BJ (cell line): ENCODE results near the gene DDX31. TPM values are rescaled to one million over a fixed set of nuclear protein-coding genes. Genes with fewer than 3 reads are reported as not detected.

ENCODE experiments used
- CTCF ChIA-PET: fragments of 350-600 bp; formaldehyde crosslinking; extraction: SDS; loops from one replicate; lab custom pipeline; 2021; ENCODE audit warnings: antibody characterized with exemption, inconsistent platforms; lab: Yijun Ruan, JAX
- POLR2A ChIA-PET: fragments of 300-600 bp; sonication (Branson Sonifier 250); formaldehyde crosslinking; extraction: SDS; loops from one replicate; lab custom pipeline; 2021; ENCODE audit warnings: antibody characterized with exemption; lab: Charles Lee
- DNase-seq: peaks from one replicate; pipeline ENCODE4 v3.0.0-alpha.2; 2011; ENCODE audit warnings: low read depth
- H3K27me3 ChIP-seq: 2 replicates; pipeline ENCODE4 v1.6.0; 2011; ENCODE audit warnings: low read length; ENCODE audit not compliant: control insufficient read depth, insufficient read depth
- H3K36me3 ChIP-seq: 2 replicates; pipeline ENCODE4 v1.5.1; 2011; ENCODE audit warnings: low read length; ENCODE audit not compliant: control insufficient read depth, insufficient read depth
- H3K4me3 ChIP-seq: 2 replicates; pipeline ENCODE4 v1.5.1; 2011; ENCODE audit warnings: low read depth, mild to moderate bottlenecking, control low read depth, low read length
- polyA plus RNA-seq: library from polyadenylated mRNA; depleted of rRNA; stranded (reverse); fragments of >200 nt; gene quantifications from 2 replicates; pipeline ENCODE4 v1.2.3, GENCODE V29; 2011; rRNA removed
- TF ChIP-seq, protein P1 (sequence below): IDR thresholded peaks from 2 replicates; pipeline ENCODE4 v1.5.1; 2011; ENCODE audit warnings: low read depth, mild to moderate bottlenecking, control low read depth, inconsistent platforms, low read length, moderate library complexity; ENCODE audit not compliant: insufficient read depth

The DDX31 gene
- polyA plus RNA-seq, 1 experiment: 12.3 TPM

DNA sequence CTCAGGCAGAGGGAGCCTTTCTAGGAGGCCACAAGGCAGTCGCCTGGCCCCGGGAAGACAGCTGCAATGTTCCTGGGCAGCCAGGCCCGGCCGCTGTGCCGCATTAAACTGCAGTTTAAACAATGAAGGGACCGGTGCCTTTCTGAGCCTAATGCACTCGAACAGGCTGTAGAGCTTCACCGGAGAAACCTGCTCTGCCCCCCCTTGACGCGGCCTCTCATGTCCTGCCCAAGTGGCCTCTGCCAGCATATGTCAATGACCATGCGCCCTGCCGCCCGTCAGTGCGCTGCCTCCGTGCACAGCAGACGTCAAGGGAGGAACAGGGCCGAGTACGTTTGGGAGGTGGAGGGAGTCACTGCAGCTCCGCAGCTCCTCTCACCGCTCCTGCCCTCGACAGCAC is 125.8 kb downstream of the DDX31 start:
- Histone ChIP-seq H3K36me3 (no peaks in the 10 kb centered on the region), H3K27me3 (peaks cover 8% of the 10 kb centered on the region), H3K4me3 (no peak overlapping the region)
- POLR2A ChIA-PET: no interaction called here
- TF ChIP-seq, protein P1, sequence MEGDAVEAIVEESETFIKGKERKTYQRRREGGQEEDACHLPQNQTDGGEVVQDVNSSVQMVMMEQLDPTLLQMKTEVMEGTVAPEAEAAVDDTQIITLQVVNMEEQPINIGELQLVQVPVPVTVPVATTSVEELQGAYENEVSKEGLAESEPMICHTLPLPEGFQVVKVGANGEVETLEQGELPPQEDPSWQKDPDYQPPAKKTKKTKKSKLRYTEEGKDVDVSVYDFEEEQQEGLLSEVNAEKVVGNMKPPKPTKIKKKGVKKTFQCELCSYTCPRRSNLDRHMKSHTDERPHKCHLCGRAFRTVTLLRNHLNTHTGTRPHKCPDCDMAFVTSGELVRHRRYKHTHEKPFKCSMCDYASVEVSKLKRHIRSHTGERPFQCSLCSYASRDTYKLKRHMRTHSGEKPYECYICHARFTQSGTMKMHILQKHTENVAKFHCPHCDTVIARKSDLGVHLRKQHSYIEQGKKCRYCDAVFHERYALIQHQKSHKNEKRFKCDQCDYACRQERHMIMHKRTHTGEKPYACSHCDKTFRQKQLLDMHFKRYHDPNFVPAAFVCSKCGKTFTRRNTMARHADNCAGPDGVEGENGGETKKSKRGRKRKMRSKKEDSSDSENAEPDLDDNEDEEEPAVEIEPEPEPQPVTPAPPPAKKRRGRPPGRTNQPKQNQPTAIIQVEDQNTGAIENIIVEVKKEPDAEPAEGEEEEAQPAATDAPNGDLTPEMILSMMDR: no peak
- no peak for DNase-seq
- CTCF ChIA-PET: no interaction called here

DNA sequence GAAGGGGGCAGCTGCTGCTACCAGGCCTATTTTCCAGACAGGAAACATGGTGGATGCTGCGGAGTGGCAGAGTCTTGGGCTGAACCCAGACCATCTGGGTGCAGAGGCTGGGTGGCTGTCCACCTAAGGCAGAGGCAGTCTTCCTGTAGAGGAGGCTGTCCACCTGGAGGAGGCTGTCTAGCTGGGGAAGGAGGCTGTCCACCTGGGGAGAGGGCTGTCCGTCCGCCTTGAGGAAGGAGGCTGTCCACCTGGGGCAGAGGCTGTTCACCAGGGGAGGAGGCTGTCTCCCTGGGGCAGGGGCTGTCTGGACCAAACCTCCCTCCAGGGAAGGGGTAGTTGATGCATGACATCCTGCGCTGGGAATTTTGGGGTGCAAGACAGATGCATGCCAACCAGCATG is 126.5 kb downstream of the DDX31 start:
- H3K36me3 ChIP-seq: no peaks in the 10 kb centered on the region
- CTCF ChIA-PET: no interaction called here
- POLR2A ChIA-PET: no interaction called here
- DNase-seq: no peak
- no peak overlapping the region for H3K4me3 ChIP-seq
- H3K27me3 ChIP-seq: peaks cover 8% of the 10 kb centered on the region
- TF ChIP-seq, protein P1: no peak

Other genes starting within 250 kb of the DDX31 start
- gene BARHL1, start 87.4 kb downstream of the DDX31 start, polyA plus RNA-seq: not detected in 2 replicates
- 2.8 and 4.9 TPM in 2 replicates for gene GTF3C4, start 481 bp upstream of the DDX31 start, polyA plus RNA-seq
- gene AK8, start 208.3 kb upstream of the DDX31 start, polyA plus RNA-seq: 0.29 and 0.53 TPM in 2 replicates
- gene SPACA9, start 208.9 kb upstream of the DDX31 start, polyA plus RNA-seq: 3.4 and 5.1 TPM in 2 replicates